Measurements from ENCODE around the gene CCNK.

DNA sequence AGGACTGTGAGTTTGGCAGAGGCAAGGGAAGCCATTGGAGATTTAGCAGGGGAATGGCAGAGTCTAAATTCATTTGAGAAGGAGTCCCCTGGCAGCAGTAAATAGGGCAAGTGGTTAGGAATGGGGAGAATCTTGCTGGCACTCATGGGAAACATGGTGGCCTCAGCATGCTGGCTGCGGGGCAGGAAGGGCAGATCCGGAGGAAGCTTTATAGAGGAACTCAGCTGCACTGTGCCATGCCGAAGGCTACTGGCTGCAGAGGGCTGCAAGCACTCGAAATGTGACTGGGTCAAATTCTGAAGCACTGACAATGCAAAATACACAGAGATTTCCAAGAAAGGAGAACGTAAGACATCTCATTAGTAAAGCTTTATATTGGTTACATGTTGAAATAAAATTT is 23.9 kb downstream of the CCNK start:
- TF ChIP-seq POLR2A (IDR thresholded peaks at IDR 0.05): no peak
- no peak for TF ChIP-seq CTCF (IDR thresholded peaks at IDR 0.05)
- TF ChIP-seq POLR2AphosphoS5 (IDR thresholded peaks at IDR 0.05): no peak
